Hindlimb muscle (tissue), 1 donor: ENCODE data around the gene CTNNA1. TPM values are rescaled to one million over a fixed set of nuclear protein-coding genes. Genes with fewer than 3 reads are reported as not detected.

Experiments
- DNase-seq: peaks from one replicate; pipeline ENCODE4 v3.0.0-alpha.2; 2013
- polyA plus RNA-seq: library from polyadenylated mRNA; unstranded; fragments of 120-200 nt; gene quantifications from one replicate; pipeline ENCODE4 v1.2.1, GENCODE V29; 2013; ENCODE audit not compliant: insufficient read length

Gene CTNNA1
- polyA plus RNA-seq, 1 donor, result 306 TPM

DNA sequence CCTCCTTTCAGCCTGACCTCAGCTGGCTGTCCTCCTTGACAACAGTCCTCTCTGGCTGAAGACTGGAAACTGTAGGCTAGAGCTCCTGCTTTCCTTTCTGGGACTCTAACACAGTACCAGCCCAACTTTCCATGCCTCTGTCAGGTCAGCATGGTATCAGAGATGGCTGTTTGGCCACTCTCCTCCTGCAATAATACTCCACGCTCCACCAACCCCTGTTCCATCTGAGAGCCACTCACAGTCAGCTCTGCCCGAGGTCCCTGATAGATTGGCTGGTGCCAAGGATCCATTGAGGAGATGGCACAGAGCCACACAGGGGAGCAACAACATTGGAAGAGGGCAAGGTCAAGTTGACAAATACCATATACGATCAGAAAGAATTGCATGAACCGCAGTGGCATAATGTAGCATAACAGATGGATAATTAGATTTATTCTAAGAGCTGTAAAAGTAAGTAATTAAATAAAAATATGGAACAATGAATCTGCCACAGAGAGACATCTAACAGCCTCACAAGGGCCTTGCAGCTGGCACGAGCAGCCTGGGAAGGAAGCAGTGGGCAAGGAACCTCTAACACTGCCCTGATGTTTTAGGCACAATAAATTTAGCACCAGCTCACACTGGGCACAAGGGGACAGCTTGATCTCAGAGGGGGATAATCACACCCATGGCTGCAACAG lies 216.2 kb downstream of the CTNNA1 start:
- no peak for DNase-seq

DNA sequence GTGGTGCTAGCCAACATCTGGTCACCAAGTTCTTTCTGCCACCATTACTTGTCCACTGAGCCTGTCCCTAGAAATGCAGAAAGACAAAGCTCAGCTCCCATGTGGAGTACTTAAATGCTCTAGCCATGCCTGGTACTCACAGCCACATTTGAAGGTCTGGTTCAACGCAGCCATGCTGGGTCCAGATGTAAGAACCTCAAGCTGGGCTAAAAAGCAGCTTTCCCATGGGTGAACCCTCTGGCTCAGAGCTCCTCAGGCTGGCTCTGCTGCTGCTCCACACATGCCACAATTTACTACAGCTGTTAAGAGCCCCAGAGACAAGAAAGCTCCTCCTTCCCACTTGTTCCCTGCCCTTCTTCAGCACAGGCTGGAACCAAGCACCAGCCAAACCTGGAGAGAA lies 219.0 kb downstream of the CTNNA1 start:
- DNase-seq, result no peak

DNA sequence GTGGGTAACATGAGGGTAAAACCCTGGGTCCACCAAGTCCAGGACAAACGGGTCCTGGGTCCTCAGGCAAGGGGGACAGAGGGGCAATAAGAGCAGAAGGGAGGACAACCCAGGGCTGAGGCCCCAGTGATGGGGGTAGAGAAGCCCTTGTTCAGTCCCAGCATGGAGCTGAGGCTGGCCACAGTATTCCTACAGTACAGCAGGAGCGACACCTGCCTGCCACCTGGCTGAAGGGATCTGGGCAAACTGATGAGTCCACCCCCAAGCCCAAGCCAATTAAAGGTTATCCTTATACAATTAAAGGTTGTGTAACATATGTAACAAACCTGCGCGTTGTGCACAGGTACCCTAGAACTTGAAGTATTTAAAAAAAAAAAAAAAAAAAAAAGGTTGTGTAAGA lies 219.6 kb downstream of the CTNNA1 start:
- DNase-seq, result no peak

DNA sequence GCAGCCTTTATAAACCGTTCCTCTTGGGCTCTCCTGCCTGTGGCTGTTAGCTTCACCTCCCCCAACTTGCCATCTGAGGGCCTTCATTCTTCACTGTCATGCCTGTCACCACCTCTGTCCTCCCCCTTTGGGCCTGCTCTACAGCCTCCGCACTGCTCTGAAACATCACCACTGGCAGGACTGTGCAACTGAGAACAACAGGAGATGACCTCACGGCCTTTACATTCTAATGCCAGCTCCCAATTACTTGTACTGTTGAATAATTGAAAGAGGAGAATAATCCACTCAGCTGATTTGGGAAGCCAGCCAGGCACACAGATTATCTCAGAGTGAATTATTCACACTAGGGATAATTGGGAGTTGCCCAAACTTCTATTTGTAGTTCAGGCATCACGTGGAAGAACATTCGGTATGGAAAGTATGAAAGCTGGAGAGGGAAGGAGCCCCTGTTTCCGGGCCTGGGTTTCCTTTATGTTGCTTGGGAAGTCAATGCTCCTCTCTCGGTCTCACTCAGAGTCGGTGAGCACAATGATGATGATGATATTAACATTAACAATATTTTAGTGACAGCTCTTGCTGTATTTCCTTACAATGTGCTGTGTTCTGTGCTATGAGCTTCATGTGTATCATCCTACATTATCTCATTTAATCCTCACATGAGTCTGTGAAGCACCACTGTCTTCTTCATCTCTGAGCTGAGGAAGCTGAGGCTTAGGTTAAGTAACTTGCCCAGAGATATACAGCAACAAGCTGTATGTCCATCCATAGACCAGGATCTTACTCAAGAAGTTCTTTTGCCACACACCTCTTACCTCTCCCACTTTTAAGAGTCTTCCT lies 221.2 kb downstream of the CTNNA1 start:
- DNase-seq, result peak; percentile 50

DNA sequence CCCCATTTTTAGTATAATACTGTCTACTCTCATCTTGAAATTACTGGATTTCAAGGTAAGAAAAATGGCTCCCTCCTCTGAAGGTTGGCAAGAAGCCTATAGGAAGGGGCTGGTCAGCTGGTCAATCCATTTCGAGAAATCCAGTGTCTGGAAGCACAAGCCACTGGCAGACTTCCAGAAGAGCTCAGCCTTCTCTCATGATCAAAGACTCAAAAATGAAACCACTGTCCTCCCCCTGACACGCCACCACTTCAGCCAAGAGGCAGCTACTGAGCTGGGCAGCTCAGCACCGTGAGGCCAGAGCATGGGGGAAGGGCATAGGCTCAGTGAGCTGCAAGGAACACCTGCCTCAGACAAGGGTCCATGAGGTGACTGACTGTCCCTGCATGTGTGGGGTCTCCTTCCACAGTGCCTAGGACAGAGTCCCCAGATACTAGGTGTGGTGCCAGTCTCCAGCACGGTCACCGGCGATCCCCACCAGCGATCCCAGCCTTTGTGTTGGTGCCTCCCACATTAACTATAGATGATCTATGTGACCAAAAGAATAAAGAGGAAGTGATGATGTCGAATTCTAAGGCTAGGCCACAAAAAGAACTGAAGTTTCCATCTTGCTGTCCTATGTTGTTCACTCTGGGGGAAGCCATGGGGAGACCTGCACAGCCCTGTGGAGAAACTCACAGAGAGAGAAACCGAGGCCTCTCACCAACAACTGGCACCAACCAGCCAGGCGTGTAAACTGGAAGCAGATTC lies 222.0 kb downstream of the CTNNA1 start:
- DNase-seq, result peak; percentile 34

DNA sequence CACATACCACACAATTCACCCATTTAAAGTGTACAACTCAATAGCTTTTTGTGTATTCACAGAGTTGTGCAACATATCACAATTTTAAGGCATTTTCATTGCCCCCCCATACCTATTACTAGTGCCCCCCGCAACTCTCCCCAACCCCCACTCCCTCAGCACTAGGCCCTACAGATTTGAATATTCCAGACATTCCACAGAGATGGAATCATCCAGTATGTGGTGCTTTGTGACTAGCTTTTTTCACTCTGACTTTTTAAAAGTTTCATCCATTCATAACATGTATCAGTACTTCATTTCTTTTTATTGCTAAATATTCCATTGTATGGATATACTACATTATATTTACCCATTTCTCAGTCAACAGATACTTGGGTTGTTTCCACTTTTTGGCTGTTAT lies 224.9 kb downstream of the CTNNA1 start:
- no peak for DNase-seq

DNA sequence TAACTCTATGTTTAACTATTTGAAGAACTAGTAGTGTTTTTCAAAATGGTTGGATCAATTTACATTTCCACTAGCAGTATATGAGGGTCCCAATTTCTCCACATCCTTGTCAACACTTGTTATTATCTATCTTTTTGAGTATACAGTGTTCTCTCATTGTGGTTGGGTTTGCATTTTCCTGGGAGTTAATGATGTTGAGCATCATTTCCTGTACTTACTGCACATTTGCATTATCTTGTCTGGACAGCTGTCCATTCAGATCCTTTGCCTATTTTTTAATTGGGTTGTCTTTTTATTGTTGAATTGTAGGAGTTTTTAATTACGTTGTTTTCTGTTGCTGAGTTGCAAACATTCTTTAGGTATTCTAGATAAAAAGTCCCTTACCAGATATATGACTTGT lies 225.4 kb downstream of the CTNNA1 start:
- DNase-seq, result no peak

DNA sequence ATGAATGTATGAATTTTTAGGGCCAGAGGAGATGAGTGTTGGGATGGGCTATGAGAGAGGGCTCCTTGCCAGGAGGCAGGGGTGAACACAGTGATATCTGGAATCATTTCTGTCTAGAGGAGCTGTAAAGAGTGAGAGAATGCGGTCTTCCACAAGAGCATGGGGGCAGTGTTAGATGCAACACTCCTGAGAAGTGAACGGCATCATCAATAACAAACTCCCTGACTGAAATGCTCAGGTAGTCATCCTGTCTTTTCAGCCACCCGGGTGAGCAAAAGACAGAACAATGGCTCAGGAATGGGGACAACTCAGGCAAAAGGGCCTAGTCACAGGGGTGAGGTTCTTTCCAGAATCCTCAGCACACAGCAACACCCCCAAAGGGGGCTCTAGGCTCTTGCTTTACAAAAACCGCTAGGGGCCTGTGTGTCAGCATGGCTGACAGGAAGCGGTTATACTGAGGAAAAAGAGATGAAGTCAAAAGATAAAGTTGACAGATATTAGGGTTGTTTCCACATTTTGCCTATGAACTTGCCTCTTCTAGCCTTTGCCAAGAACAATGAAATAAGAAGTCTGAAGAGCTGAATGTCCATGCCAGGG lies 226.6 kb downstream of the CTNNA1 start:
- no peak for DNase-seq

DNA sequence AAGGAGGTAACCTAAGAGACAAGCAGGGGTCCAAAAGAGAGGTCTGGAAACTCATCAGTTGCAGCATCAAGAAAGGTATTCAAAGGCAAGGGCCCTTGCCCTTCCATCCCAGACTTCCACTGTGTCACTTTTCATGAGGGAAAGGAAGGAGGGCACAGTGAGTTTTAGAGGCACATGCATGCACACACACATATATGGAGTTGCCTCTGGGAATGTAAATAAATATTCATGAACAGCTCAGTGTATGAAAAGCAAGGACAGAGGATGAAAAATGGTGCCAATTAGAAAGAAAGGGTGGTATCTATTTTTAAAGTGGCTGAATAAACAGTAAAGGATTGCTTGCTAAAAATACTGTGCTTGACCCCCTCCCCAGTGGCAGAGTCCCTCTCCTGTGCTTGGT lies 227.2 kb downstream of the CTNNA1 start:
- DNase-seq, result no peak

DNA sequence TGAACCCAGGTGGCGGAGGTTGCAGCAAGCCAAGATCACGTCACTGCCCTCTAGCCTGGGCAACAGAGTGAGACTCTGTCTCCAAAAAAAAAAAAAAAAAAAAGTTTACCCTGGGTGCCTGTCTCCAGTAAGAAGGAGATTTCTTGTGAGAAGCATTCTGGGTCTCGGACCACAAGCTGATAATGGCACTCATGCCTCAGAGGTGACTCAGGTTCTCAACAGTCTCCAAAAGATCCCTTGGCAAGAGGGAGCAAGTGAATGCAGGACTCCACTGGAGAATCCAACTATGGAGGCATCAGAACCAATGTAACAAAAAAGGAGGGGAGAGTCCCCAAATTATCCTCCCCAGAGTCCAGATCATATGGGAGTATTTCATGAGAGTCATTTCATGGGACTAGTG lies 227.9 kb downstream of the CTNNA1 start:
- no peak for DNase-seq

DNA sequence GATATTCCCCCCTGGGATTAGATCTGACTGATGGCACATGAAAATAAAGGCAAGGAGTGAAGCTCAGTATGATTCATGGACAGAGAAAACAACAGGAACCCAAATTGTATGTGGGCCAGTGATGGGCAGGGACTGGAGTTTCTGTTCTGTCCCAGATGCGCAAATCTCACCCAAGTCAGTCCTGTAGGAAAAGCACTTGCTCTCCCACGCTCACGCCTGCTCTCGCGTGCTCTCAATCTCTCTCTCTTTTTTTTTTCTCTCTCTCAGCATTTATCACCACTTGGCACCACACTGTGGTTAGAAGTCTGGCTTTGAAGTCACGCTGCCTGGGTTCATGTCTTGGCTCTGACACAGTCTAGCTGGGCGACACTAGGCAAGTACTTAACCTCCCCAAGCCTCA lies 228.4 kb downstream of the CTNNA1 start:
- DNase-seq, result no peak

DNA sequence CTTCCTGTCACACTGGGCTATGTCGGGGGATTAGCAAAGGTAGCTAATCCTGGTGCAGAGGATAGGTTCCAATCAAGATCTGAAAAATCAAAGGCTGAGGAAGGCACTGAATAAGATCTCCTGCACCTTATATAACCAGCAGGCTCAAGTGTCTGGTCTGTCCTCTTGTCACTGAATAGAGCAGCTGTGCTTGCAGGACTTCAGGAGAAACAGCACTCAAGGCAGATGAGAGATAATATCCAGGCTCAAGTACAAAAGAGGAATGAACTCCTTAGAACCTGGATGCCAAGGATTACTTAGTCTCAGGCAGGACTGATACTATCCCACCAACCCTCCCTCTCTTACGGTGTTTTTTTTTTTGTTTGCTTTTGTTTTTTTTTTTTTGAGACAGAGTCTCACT lies 230.8 kb downstream of the CTNNA1 start:
- DNase-seq, result no peak

Other genes starting within 250 kb of the CTNNA1 start
- 39.6 TPM for gene ETF1, start 210.2 kb upstream of the CTNNA1 start, polyA plus RNA-seq
- 138 TPM for gene HSPA9, start 178.0 kb upstream of the CTNNA1 start, polyA plus RNA-seq
- gene LRRTM2, start 121.9 kb downstream of the CTNNA1 start, polyA plus RNA-seq, result 0.90 TPM